PC-3 (cell line): Measurements from ENCODE around the gene RIC8B.

ENCODE experiments used
- CTCF ChIP-seq: fragments of 300-600 bp; sonication (generic); conservative IDR thresholded peaks from 2 replicates; pipeline ENCODE4 v1.5.1; 2017; ENCODE audit warnings: antibody characterized with exemption, low read depth, mild to moderate bottlenecking, low read length
- EZH2phosphoT487 ChIP-seq: fragments of 300-600 bp; sonication (generic); IDR thresholded peaks from 2 replicates; pipeline ENCODE4 v1.6.1; 2018; ENCODE audit warnings: mild to moderate bottlenecking, antibody characterized with exemption, low read length, borderline replicate concordance

- TF ChIP-seq EZH2phosphoT487 (no peak), CTCF (no peak)
Observed at GRCh38 chr12:106757623-106758348, 16.7 kb upstream of the RIC8B start.
